Measurements from ENCODE around the gene CLK4. TPM values are rescaled to one million over a fixed set of nuclear protein-coding genes. Genes with fewer than 3 reads are reported as not detected.

Gene CLK4
- total RNA-seq, 1 donor = 30.8 TPM

DNA sequence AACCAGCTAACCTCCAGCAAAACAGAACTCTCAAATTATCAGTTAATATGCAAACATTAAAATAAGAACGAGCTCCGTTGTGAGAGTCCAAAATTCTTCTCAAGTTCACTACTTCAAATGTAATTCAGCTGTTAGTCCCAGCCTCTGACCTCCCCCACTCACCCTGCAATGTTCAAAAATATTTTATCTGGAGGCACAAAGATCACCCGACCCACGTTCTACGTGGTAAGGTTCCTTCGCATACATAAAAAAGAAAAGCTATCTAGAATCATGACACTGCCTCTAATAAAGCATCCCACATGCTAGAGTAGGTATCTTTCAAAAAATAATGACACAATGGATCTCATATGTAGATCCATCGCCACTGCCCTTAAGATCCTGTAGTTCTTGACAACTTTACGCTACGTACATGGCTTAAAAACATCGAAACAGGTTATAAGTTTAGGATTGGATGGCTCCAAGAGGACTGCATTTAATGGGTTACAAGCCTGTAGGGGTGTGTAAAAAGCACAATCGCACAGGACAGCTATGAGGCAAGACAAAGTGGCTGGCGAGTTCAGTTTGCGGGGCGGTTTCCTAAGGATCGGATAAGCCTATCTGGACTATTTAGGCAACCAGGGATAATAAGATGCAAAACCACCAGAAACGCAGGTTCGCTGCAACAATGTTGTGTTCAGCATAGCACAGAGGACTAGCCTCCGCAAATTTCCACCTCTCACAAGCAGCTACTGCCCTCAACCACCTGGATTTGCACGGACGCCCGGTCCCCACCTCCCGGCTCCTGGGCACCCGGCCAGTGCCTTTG, 969 bp downstream of the CLK4 start:
- peak overlapping the region; percentile 97 for H3K4me3 ChIP-seq (ENCODE audit: low read depth, low read length)
- DNase-seq (ENCODE audit: low read depth) = peak; percentile 57
- TF ChIP-seq, protein P1, sequence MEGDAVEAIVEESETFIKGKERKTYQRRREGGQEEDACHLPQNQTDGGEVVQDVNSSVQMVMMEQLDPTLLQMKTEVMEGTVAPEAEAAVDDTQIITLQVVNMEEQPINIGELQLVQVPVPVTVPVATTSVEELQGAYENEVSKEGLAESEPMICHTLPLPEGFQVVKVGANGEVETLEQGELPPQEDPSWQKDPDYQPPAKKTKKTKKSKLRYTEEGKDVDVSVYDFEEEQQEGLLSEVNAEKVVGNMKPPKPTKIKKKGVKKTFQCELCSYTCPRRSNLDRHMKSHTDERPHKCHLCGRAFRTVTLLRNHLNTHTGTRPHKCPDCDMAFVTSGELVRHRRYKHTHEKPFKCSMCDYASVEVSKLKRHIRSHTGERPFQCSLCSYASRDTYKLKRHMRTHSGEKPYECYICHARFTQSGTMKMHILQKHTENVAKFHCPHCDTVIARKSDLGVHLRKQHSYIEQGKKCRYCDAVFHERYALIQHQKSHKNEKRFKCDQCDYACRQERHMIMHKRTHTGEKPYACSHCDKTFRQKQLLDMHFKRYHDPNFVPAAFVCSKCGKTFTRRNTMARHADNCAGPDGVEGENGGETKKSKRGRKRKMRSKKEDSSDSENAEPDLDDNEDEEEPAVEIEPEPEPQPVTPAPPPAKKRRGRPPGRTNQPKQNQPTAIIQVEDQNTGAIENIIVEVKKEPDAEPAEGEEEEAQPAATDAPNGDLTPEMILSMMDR (IDR thresholded peaks at IDR 0.05; ENCODE audit: insufficient read depth, low read length) = no peak

DNA sequence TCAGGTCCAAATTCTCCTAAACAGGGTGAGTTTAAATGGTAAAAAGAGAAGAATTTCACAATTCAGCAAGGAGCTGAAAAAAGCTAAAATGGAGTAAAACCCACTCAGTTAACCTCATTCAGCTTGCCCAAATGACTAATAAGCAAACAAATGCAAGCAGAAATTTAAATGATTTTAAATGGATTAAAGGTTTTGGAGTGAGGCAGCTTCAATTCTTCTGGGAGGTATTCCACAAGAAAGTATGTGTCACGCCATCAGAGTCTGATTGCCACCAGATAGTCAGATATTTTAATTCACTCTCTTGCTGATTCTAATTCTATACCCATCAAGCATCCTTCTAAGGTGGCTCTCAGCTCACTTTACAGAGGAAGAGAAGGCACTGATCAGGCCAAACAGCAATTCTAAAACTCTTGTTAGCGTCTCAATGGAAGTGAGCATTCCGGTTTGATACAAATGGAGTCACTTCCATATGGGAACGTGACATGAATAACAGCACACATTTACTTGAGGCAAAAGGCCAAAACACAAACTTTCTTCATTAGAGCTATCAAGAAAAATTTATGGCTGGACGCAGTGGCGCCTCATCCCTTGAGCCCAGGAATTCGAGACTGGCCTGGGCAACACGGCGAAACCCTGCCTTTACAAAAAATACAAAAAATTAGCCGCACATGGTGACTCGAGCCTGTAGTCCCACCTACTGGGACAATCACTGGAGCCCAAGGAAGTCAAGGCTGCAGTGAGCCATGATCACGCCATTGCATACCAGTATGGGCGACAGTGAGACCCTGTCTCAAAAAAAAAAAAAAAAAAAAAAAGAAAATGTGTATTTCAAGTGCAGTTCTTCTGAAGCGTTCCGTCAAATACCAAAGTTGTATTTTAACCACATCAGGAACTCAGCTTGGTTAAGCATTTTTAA, 2.0 kb downstream of the CLK4 start:
- peak overlapping the region; percentile 97 for H3K4me3 ChIP-seq (ENCODE audit: low read depth, low read length)
- DNase-seq (ENCODE audit: low read depth) = peak; percentile 20
- TF ChIP-seq, protein P1 (IDR thresholded peaks at IDR 0.05; ENCODE audit: insufficient read depth, low read length) = no peak

DNA sequence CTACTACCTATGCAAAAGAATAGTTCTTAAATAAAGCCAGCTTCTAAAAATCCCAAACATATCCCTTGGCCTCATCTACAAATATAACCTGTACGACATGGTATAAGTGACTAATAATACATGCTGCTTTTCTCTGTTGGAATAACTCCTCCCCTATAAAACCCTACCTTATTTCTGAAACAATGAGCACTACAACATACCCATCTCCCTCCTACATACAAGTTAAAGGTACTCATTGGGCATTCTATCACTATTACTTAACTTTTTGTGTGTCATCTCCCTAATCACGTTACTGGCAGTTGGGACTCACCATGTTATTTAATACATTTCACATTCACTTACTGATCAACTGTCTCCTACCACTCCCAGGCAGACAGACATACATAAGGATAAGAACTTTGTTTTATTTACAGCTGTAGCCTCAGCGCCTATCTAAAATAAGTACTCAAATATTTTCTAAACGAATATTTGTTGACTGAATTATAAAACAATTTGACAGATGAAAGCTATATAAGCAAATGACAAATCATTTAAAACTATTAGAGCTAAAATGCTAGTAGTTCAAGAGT, 4.1 kb downstream of the CLK4 start:
- no peak for DNase-seq (ENCODE audit: low read depth)
- TF ChIP-seq, protein P1 (IDR thresholded peaks at IDR 0.05; ENCODE audit: insufficient read depth, low read length) = no peak
- H3K4me3 ChIP-seq (ENCODE audit: low read depth, low read length) = no peak overlapping the region

DNA sequence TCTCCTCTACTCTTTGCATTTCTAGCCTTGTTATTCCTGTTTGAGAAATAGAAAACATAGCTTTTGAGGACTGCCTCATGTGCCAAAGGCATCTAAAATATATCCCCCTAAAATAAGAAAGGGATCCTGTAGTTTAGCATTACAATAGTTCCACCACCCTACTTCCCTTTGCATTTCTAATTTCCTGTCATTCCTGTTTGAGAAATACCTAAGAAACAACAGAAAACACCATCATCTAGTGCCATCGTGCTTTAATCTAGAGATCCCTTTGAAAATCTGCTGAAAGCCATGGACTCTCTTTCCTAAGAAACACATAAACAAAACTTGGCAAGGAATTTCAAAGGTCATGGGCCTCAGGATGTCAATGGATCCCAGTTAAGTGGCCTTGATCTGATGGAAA, 7.5 kb downstream of the CLK4 start:
- H3K4me3 ChIP-seq (ENCODE audit: low read depth, low read length) = no peak overlapping the region
- TF ChIP-seq, protein P1 (IDR thresholded peaks at IDR 0.05; ENCODE audit: insufficient read depth, low read length) = no peak
- DNase-seq (ENCODE audit: low read depth) = no peak

DNA sequence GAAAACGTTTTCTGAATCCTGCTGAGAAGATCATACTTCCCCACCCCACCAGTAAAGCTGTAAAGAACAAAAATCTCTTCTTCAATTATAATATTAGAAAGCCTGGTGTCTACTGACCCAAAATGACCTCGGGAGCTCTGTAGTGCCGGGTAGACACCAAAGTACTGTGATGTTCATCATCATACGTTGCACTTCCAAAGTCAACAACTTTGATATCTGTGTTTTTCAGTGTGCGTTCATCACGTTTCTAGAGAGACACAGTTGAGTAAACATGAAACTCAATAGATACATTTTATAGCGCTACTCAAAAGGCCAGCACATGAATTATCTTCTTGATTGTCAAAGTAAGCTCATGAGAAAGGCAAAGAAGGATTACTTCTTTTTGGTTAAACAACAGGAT, 14.6 kb downstream of the CLK4 start:
- TF ChIP-seq, protein P1 (IDR thresholded peaks at IDR 0.05; ENCODE audit: insufficient read depth, low read length) = no peak
- no peak overlapping the region for H3K4me3 ChIP-seq (ENCODE audit: low read depth, low read length)
- DNase-seq (ENCODE audit: low read depth) = no peak

DNA sequence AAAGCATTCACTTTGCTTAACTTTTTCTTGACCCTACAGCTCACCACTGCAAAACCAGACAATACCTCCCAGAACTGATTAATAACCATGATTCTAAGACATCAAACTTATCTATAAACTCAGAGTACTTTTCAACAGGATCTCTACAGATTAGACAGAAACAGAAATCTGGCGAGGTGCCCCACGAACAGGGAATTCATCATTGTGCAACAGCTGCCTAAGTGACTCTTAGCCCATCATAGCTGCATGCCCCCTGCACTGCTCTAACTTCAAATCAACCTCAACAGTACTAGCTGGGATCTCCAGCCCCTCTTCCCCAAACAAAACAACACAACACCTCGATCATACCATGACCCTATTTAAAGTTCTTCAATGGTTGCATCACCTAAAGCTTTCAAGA, 20.6 kb downstream of the CLK4 start:
- TF ChIP-seq, protein P1 (IDR thresholded peaks at IDR 0.05; ENCODE audit: insufficient read depth, low read length) = no peak
- peak; percentile 43 for DNase-seq (ENCODE audit: low read depth)
- no peak overlapping the region for H3K4me3 ChIP-seq (ENCODE audit: low read depth, low read length)

Measured in fibroblast of the aortic adventitia (primary cell).